H1 (cell line): Measurements from ENCODE around the gene CYTH1. TPM values are rescaled to one million over a fixed set of nuclear protein-coding genes. Genes with fewer than 3 reads are reported as not detected.

ENCODE experiments used
- ASH2L ChIP-seq: fragments of 200-600, 300-600 bp; sonication (generic); IDR thresholded peaks from one replicate; pipeline ENCODE4 v1.7.1; 2017; ENCODE audit warnings: low read length
- HDAC2 ChIP-seq, 2 experiments: fragments of 300-600 bp in 1 of 2; sonication (generic) in 1 of 2; IDR thresholded peaks; 2 replicates each; pipeline ENCODE4 v1.6.1; 2011 to 2012; ENCODE audit warnings: low read depth in 2 of 2, low read length in 2 of 2, mild to moderate bottlenecking in 2 of 2, moderate library complexity in 2 of 2, borderline replicate concordance in 1 of 2, inconsistent platforms in 1 of 2
- NRF1 ChIP-seq: IDR thresholded peaks from 2 replicates; pipeline ENCODE4 v1.6.1; 2011; ENCODE audit warnings: mild to moderate bottlenecking, low read depth, low read length, improper control_type of control experiment
- SAP30 ChIP-seq: fragments of 300-600 bp; sonication (generic); IDR thresholded peaks from 2 replicates; pipeline ENCODE4 v1.7.1; 2012; ENCODE audit warnings: low read length, moderate library complexity, mild to moderate bottlenecking, inconsistent platforms; ENCODE audit not compliant: insufficient read depth, insufficient replicate concordance
- TAF1 ChIP-seq: IDR thresholded peaks from 2 replicates; pipeline ENCODE4 v1.6.1; 2011; ENCODE audit warnings: mild to moderate bottlenecking, low read depth, low read length
- polyA plus RNA-seq, 7 experiments: library from polyadenylated mRNA; depleted of rRNA in 3 of 7; stranded (reverse) in 5 of 7; unstranded in 2 of 7; fragments of >200 nt in 5 of 7; fragments of 200-250 nt in 2 of 7; gene quantifications; 1 replicate in 5 of 7; 2 replicates in 1 of 7; 4 replicates in 1 of 7; pipeline versions ENCODE4 v1.2.1 to v1.2.3, GENCODE V29; 2011 to 2013; ENCODE audit warnings: missing spikeins in 2 of 7, mixed read lengths in 2 of 7
- total RNA-seq: library from RNA; stranded (reverse); fragmentation: NEBNext Ultra II Directional; extraction: Animal tissue kit (Norgen Biotek cat#: 25700); gene quantifications from 2 replicates; pipeline ENCODE4 v1.2.1, GENCODE V29; 2021

The CYTH1 gene
- total and polyA plus RNA-seq, 2 of the 8 experiments (the other 6 are each of a cell fraction or from before 2014, with no cell fraction given) = 12.8 to 14.8 TPM

DNA sequence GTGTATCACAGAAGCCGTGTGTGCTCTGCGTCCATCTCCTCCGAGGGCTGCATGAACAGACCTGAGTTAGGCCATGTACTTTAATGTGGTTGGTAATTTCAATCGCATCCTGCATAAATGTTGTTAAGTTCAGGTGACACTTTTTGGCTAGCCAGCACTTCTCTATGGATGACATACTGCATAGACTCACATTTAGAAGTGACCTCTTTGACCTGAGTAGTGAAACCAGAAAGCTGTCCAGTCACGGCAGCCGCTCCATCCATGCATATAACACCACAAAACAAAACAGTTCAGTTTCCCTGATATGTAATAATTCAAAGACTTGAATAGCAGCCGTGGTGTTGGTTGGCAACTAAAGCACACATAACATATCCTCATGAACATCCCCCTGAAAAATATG lies 94.1 kb downstream of the CYTH1 start (continued):
- TF ChIP-seq HDAC2 (IDR thresholded peaks at IDR 0.05; ENCODE audit: borderline replicate concordance in 1 of 2, low read depth in 2 of 2, low read length in 2 of 2) (no peak), NRF1 (no peak), SAP30 (no peak), TAF1 (no peak), ASH2L (no peak)
